Dedifferentiated amniotic fluid mesenchymal stem cell (primary cell): Measurements from ENCODE around the gene OR6M1.

ENCODE experiments used
- DNase-seq: peaks from one replicate; pipeline ENCODE4 v3.0.0-alpha.2; 2016; ENCODE audit errors: extremely low spot score

The OR6M1 gene

GRCh38 chr11:123775715-123776549, 30.2 kb downstream of the OR6M1 start:
- DNase-seq, result no peak

GRCh38 chr11:123775289-123775688, 30.9 kb downstream of the OR6M1 start:
- no peak for DNase-seq

GRCh38 chr11:123773959-123774358, 32.2 kb downstream of the OR6M1 start:
- DNase-seq, result no peak

- DNase-seq, result no peak
Measured at GRCh38 chr11:123773026-123773425, 33.1 kb downstream of the OR6M1 start.

GRCh38 chr11:123771664-123772063, 34.5 kb downstream of the OR6M1 start:
- no peak for DNase-seq

- DNase-seq, result no peak
Measured at GRCh38 chr11:123770712-123771111, 35.4 kb downstream of the OR6M1 start.

GRCh38 chr11:123765601-123766000, 40.5 kb downstream of the OR6M1 start:
- no peak for DNase-seq

GRCh38 chr11:123762422-123762821, 43.7 kb downstream of the OR6M1 start:
- no peak for DNase-seq

GRCh38 chr11:123760894-123761293, 45.3 kb downstream of the OR6M1 start:
- DNase-seq, result no peak

GRCh38 chr11:123757976-123758375, 48.2 kb downstream of the OR6M1 start:
- no peak for DNase-seq

GRCh38 chr11:123755813-123756212, 50.3 kb downstream of the OR6M1 start:
- DNase-seq, result no peak
